ENCODE data around the gene NTM.

DNA sequence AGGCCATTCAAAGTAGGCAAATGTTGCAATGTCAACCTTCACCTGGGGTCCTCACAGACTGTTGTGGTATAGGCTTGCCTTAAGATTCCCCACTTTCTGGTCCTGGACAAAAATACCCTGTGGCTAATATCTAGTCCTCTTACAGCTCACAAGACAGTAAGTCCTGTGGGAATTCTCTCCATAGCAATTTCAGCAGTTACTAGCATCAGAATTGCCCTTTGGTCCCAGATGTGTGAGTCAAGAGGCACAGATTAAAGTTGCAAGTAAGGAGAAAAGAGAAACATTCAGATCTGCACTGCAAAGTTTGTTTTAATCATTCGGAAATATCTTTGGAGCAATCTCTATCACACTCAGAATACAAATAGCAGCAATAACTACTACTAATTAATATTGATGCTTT is 420.2 kb downstream of the NTM start:
- TF ChIP-seq EZH2 (IDR thresholded peaks at IDR 0.05) (no peak), POLR2AphosphoS5 (IDR thresholded peaks at IDR 0.05; ENCODE audit: borderline replicate concordance, low read depth, low read length) (no peak)
